Caco-2 (cell line): ENCODE measurements around the gene NGB. TPM values are rescaled to one million over a fixed set of nuclear protein-coding genes. Genes with fewer than 3 reads are reported as not detected.

Experiments
- BruUV-seq: library from RNA; stranded (reverse); fragments of 400-500 nt; replicated peaks from 2 replicates; lab custom pipeline; 2021; lab: Mats Ljungman, UMichigan
- CTCF ChIA-PET: fragments of 300-600 bp; sonication (Branson Sonifier 250); formaldehyde crosslinking; loops from one replicate; lab custom pipeline; 2022; ENCODE audit warnings: antibody characterized with exemption; lab: Charles Lee
- POLR2A ChIA-PET: fragments of 300-600 bp; sonication (Branson Sonifier 250); formaldehyde crosslinking; loops from one replicate; lab custom pipeline; 2022; ENCODE audit warnings: antibody characterized with exemption; lab: Charles Lee
- DNase-seq, 2 experiments: peaks; one replicate each; pipeline versions ENCODE4 v3.0.0 to v3.0.0-alpha.2; 2020 to 2022
- H3K27me3 ChIP-seq: replicated peaks from 2 replicates; pipeline ENCODE4 v1.6.0; 2011; ENCODE audit warnings: low read length; ENCODE audit not compliant: control insufficient read depth, insufficient read depth
- H3K36me3 ChIP-seq: 2 replicates; pipeline ENCODE4 v1.5.1; 2011; ENCODE audit warnings: low read length; ENCODE audit not compliant: control insufficient read depth, insufficient read depth
- H3K4me1 ChIP-seq: fragments of 250-450 bp; sonication (Bioruptor Pico); 2 replicates; pipeline ENCODE4 v1.5.1; 2020; ENCODE audit warnings: mild to moderate bottlenecking
- H3K4me3 ChIP-seq: 2 replicates; pipeline ENCODE4 v1.5.1; 2011; ENCODE audit warnings: low read depth, mild to moderate bottlenecking, control low read depth, low read length
- H3K9me3 ChIP-seq: fragments of 250-450 bp; sonication (Bioruptor Pico); 2 replicates; pipeline ENCODE4 v1.5.1; 2020; ENCODE audit warnings: mild to moderate bottlenecking, moderate library complexity
- H3K27ac Mint-ChIP-seq: one replicate; pipeline ENCODE4 v1.8.0; 2022; ENCODE audit warnings: mixed read lengths; ENCODE audit not compliant: unreplicated experiment
- H3K27me3 Mint-ChIP-seq: one replicate; pipeline ENCODE4 v1.8.0; 2022; ENCODE audit warnings: mixed read lengths; ENCODE audit not compliant: insufficient read depth, unreplicated experiment
- H3K36me3 Mint-ChIP-seq: one replicate; pipeline ENCODE4 v1.8.0; 2022; ENCODE audit warnings: mild to moderate bottlenecking, mixed read lengths; ENCODE audit not compliant: insufficient read depth, unreplicated experiment
- H3K4me1 Mint-ChIP-seq: one replicate; pipeline ENCODE4 v1.8.0; 2022; ENCODE audit warnings: low read depth, mixed read lengths; ENCODE audit not compliant: unreplicated experiment
- H3K4me3 Mint-ChIP-seq: one replicate; pipeline ENCODE4 v1.8.0; 2022; ENCODE audit warnings: mild to moderate bottlenecking, moderate library complexity, mixed read lengths; ENCODE audit not compliant: unreplicated experiment
- H3K9me3 Mint-ChIP-seq: one replicate; pipeline ENCODE4 v1.8.0; 2022; ENCODE audit warnings: mixed read lengths; ENCODE audit not compliant: unreplicated experiment
- intact Hi-C: fragments of 100-400 bp; cut with micrococcal nuclease; formaldehyde crosslinking; loops from one replicate; pipeline ENCODE4 v1.10.0; 2022; ENCODE audit not compliant: unreplicated experiment
- total RNA-seq: library from RNA; stranded (reverse); gene quantifications from 2 replicates; pipeline ENCODE4 v1.2.3, GENCODE V29; 2022
- TF ChIP-seq, protein P1 (sequence below), 2 experiments: fragments of 200-600 bp in 1 of 2; IDR thresholded peaks; 1 replicate in 1 of 2; 2 replicates in 1 of 2; pipeline versions ENCODE4 v1.5.1 to v1.8.0; 2011 to 2022; ENCODE audit warnings: antibody characterized with exemption in 1 of 2, control low read depth in 1 of 2, inconsistent platforms in 1 of 2, low read depth in 1 of 2, low read length in 1 of 2, mild to moderate bottlenecking in 1 of 2, moderate library complexity in 1 of 2; ENCODE audit not compliant: insufficient read depth in 1 of 2, severe bottlenecking in 1 of 2, unreplicated experiment in 1 of 2

Gene NGB
- total RNA-seq, 1 experiment from 2014 or later, result not detected

- intact Hi-C loops, result no loop called here
- Histone ChIP-seq H3K27me3 (no peaks in the 10 kb centered on the region), H3K36me3 (no peaks in the 10 kb centered on the region), H3K9me3 (no peaks in the 10 kb centered on the region), H3K4me1 (no peaks in the 10 kb centered on the region), H3K4me3 (no peak overlapping the region)
- TF ChIP-seq, protein P1, sequence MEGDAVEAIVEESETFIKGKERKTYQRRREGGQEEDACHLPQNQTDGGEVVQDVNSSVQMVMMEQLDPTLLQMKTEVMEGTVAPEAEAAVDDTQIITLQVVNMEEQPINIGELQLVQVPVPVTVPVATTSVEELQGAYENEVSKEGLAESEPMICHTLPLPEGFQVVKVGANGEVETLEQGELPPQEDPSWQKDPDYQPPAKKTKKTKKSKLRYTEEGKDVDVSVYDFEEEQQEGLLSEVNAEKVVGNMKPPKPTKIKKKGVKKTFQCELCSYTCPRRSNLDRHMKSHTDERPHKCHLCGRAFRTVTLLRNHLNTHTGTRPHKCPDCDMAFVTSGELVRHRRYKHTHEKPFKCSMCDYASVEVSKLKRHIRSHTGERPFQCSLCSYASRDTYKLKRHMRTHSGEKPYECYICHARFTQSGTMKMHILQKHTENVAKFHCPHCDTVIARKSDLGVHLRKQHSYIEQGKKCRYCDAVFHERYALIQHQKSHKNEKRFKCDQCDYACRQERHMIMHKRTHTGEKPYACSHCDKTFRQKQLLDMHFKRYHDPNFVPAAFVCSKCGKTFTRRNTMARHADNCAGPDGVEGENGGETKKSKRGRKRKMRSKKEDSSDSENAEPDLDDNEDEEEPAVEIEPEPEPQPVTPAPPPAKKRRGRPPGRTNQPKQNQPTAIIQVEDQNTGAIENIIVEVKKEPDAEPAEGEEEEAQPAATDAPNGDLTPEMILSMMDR (IDR thresholded peaks at IDR 0.05; ENCODE audit: insufficient read depth in 1 of 2, low read depth in 1 of 2, low read length in 1 of 2, severe bottlenecking in 1 of 2, unreplicated experiment in 1 of 2), result no peak
- CTCF ChIA-PET, result no interaction called here
- no peak for DNase-seq
- Mint-ChIP-seq H3K9me3 (no peaks in the 10 kb centered on the region), H3K4me3 (no peak overlapping the region), H3K27ac (no peak overlapping the region), H3K36me3 (no peaks in the 10 kb centered on the region), H3K27me3 (no peaks in the 10 kb centered on the region), H3K4me1 (no peaks in the 10 kb centered on the region)
- BruUV-seq, result no TSS peak
- POLR2A ChIA-PET, result no interaction called here
Observed at GRCh38 chr14:77278461-77279230, 7.6 kb upstream of the NGB start.

GRCh38 chr14:77276959-77277358 lies 6.0 kb upstream of the NGB start:
- H3K36me3 Mint-ChIP-seq, result no peaks in the 10 kb centered on the region
- Histone ChIP-seq H3K27me3 (no peaks in the 10 kb centered on the region), H3K36me3 (no peaks in the 10 kb centered on the region), H3K4me3 (no peak overlapping the region), H3K9me3 (no peaks in the 10 kb centered on the region), H3K4me1 (no peaks in the 10 kb centered on the region)
- no peak overlapping the region for H3K4me3 Mint-ChIP-seq
- DNase-seq, result no peak
- TF ChIP-seq, protein P1 (IDR thresholded peaks at IDR 0.05; ENCODE audit: insufficient read depth in 1 of 2, low read depth in 1 of 2, low read length in 1 of 2, severe bottlenecking in 1 of 2, unreplicated experiment in 1 of 2), result no peak
- no peaks in the 10 kb centered on the region for H3K27me3 Mint-ChIP-seq
- no TSS peak for BruUV-seq
- intact Hi-C loops, result no loop called here
- no peaks in the 10 kb centered on the region for H3K4me1 Mint-ChIP-seq
- H3K27ac Mint-ChIP-seq, result no peak overlapping the region
- no peaks in the 10 kb centered on the region for H3K9me3 Mint-ChIP-seq
- POLR2A ChIA-PET, result no interaction called here
- CTCF ChIA-PET, result no interaction called here

DNA sequence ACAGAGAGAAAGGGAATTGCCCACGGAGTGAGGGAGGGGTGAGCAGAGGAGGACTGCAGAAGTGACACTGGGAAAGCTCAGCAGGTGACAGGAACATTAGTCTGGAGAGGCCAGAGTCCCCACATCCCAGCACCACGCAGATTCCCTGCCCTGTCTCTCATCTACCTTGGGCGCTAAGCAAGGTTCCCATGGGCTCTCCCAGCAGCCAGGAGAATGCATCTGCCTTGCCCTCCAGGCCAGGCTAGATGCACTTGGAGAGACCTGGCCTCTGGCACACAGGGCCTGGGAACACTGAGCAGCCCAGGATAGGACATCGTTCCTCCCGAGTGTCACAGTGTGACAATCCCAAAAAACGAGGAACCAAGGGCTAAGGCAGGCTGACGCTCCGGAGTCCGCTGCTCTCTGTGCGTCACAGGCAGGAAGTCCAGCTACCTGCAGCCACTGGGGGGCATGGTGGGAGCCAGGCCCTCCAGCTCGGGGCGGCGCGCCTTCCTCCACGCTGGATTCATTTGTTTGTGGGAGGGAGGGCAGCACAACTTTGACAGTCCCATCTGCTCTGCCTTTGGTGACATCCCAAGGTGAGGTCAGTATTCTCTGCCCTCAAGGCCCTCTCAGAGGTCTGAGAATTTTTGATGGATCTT lies 5.4 kb upstream of the NGB start:
- H3K27me3 ChIP-seq, result no peaks in the 10 kb centered on the region
- Mint-ChIP-seq H3K4me3 (no peak overlapping the region), H3K27ac (no peak overlapping the region), H3K9me3 (no peaks in the 10 kb centered on the region), H3K36me3 (no peaks in the 10 kb centered on the region), H3K27me3 (no peaks in the 10 kb centered on the region), H3K4me1 (no peaks in the 10 kb centered on the region)
- no peaks in the 10 kb centered on the region for H3K36me3 ChIP-seq
- H3K4me3 ChIP-seq, result no peak overlapping the region
- BruUV-seq, result no TSS peak
- intact Hi-C loops, result no loop called here
- ChIA-PET CTCF (interaction anchor here (0.6 kb wide), 1 partner anchor 123 kb away, joined by 4 read pairs; no protein-coding TSS in a partner anchor), POLR2A (no interaction called here)
- H3K9me3 ChIP-seq, result no peaks in the 10 kb centered on the region
- no peak for DNase-seq
- H3K4me1 ChIP-seq, result no peaks in the 10 kb centered on the region
- TF ChIP-seq, protein P1 (IDR thresholded peaks at IDR 0.05; ENCODE audit: insufficient read depth in 1 of 2, low read depth in 1 of 2, low read length in 1 of 2, severe bottlenecking in 1 of 2, unreplicated experiment in 1 of 2), result no peak
